Amniotic stem cell (primary cell): ENCODE data around the gene PTPN7.

Experiments
- DNase-seq: peaks from one replicate; lab custom pipeline; 2025; lab: John Stamatoyannopoulos, UW

PTPN7 gene

DNA sequence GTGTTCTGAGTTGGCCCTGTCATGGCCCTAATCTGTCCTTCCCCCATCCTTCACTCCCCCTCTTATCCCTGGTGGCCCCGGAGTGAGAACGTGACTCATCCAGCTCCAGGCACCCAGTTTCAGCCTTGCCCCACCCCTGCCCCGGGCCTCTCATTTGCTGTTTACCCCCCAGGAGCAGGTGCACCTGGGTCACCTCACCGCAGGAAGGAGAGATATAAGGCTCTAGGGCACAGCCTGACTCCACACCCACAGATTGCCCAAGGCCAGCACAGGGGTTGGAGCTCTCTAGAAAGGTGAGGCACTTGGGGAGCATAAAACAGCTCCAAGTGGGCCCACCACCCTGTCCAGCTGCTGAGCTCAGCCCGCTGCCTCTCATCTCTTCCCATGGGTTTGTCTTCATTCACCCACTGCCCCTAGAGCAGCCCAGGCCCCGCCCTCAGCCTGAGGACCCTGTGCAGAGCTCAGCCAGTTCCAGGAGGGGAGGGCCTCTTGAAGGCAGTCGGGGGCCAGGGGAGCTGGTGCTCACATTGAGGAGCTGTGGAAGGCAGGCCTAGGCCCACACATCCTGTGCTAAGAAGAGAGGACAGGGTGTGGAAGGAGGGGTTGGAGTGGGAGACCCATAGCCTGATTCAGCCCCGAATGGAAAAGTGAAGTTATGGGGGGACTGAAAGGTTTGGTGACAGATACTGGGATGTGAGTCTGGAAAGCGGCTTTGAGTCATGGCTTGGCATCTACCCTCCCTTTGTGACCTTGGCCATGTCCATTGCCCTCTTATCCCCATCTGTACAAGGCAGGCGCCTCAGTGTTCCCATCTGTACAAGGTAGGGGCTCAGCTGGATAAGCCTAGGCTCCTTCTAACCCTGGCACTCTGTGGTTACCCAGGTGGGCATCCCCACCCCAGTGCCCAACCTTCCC is 53.8 kb downstream of the PTPN7 start:
- DNase-seq = no peak

DNA sequence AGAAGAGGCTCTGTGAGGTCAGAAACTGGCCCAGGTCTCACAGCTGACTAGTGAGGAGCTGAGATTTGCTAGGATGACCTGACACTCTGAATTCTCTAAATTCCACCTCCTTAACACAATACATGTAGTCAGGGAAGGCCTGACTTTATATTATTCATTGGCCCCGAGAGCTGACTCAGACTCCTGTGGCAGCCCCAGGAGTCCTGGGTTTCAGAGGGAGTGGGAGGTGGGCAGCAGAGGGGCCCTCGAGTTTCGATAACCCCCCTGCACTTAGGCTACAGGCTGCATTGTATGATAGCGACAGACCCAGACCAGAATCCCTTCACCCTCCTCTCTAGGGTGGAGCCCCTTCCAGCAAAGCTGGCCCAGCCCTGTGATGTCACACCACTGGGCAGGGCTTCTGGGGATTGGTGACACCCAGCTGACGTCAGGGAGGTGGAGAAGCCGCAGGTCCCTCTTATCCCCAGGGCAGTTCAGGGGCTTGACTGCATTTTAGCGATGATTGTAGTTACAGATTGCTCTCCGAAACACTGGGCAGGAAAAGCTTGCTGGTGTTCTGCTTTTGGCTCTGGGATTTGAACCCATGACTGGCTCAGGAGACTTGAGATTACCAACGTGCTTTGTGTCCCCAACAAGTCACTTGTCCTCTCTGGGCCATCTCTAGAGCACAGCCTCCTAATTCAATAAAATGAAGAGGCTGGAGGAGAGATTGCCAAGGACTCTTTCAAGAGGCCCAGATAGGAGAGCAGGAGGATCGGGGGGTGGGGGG is 54.6 kb downstream of the PTPN7 start:
- DNase-seq = no peak

DNA sequence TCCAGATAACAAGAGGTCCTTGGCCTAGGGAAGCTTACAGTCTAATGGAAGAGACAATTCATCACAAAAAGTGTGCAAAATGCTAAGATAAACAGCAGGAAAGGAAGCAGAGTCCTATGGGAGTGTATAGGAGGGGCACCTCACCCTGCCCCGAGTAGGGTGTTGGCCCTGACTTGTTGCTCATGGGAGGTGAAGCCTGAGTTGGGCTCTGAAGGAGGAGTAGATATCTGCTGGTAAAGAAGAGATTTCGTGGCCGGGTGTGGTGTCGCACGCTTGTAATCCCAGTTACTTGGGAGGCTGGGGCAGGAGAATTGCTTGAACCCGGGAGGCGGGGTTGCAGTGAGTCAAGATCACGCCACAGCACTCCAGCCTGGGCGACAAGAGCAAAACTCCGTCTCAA is 56.3 kb downstream of the PTPN7 start:
- no peak for DNase-seq

DNA sequence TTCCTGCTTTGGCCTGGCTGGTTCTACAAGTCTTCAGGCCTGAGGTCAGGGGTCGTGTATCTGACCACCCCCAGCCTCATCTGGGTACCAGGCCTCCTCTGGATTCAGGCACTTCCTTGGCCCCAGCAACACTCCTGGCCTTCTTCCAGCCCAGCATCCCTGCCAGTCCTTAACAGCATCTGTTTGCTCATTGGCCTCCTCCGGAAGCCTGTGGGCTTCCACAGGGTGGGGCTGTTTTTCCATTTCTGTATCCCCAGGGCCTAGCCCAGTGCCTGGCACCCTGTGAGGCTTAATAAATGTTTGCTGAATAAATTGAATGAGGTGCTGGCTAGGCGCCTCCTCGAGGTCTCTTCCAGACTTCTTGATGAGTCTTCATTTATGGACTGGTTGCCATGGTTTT is 59.2 kb downstream of the PTPN7 start:
- no peak for DNase-seq
